HL-60 (cell line): Measurements from ENCODE around the gene POLR3E.

ENCODE experiments used
- DNase-seq, 2 experiments: peaks; one replicate each; pipeline ENCODE4 v3.0.0-alpha.2; 2010 to 2020; ENCODE audit warnings: low read depth in 1 of 2, low spot score in 1 of 2
- H3K27ac ChIP-seq: fragments of 250-450 bp; sonication (Bioruptor Pico); replicated peaks from 2 replicates; pipeline ENCODE4 v1.5.1; 2020; ENCODE audit warnings: mild to moderate bottlenecking, moderate library complexity
- H3K27me3 ChIP-seq: fragments of 250-450 bp; sonication (Bioruptor Pico); 2 replicates; pipeline ENCODE4 v1.5.1; 2021; ENCODE audit warnings: mild to moderate bottlenecking, moderate library complexity; ENCODE audit not compliant: insufficient read depth, poor library complexity, severe bottlenecking
- H3K4me3 ChIP-seq: replicated peaks from 2 replicates; pipeline ENCODE4 v1.5.1; 2011; ENCODE audit warnings: mild to moderate bottlenecking, control low read depth, low read length; ENCODE audit not compliant: insufficient read depth
- GABPA ChIP-seq: IDR thresholded peaks from 2 replicates; pipeline ENCODE4 v1.6.1; 2012; ENCODE audit warnings: low read depth
- POLR2AphosphoS5 ChIP-seq: IDR thresholded peaks from 2 replicates; pipeline ENCODE4 v1.6.1; 2012; ENCODE audit warnings: low read depth
- SPI1 ChIP-seq: IDR thresholded peaks from 2 replicates; pipeline ENCODE4 v1.6.1; 2012; ENCODE audit warnings: low read depth, mild to moderate bottlenecking, borderline replicate concordance
- TF ChIP-seq, protein P1 (sequence below): IDR thresholded peaks from one replicate; pipeline ENCODE4 v1.5.1; 2011; ENCODE audit warnings: low read length, control low read depth, inconsistent platforms; ENCODE audit not compliant: insufficient read depth
- TF ChIP-seq, protein P2 (sequence below): IDR thresholded peaks from 2 replicates; pipeline ENCODE4 v1.6.1; 2012; ENCODE audit warnings: low read depth; ENCODE audit not compliant: insufficient replicate concordance

Gene POLR3E

DNA sequence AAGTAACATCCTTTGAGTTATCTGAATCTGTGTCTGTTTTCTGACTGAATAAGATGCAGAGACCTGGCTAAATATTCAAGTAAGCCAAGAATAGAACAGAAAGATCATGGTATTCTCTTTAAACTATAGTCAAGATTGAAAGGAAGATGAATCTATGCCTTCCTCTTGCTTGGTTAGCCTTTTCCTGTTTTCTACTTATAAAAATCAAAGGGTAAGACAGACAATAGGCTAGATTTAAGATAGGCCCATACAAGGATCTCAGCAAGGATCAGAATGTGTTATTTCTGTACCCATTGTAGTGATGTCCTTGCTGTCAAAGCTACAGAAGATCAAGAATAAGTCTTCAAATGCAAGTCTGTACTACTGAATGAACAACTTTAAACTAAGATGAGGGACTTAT is 84.2 kb downstream of the POLR3E start:
- H3K27me3 ChIP-seq = no peaks in the 10 kb centered on the region
- no peak overlapping the region for H3K27ac ChIP-seq
- TF ChIP-seq SPI1 (no peak), POLR2AphosphoS5 (no peak), GABPA (no peak)
- TF ChIP-seq, protein P1, sequence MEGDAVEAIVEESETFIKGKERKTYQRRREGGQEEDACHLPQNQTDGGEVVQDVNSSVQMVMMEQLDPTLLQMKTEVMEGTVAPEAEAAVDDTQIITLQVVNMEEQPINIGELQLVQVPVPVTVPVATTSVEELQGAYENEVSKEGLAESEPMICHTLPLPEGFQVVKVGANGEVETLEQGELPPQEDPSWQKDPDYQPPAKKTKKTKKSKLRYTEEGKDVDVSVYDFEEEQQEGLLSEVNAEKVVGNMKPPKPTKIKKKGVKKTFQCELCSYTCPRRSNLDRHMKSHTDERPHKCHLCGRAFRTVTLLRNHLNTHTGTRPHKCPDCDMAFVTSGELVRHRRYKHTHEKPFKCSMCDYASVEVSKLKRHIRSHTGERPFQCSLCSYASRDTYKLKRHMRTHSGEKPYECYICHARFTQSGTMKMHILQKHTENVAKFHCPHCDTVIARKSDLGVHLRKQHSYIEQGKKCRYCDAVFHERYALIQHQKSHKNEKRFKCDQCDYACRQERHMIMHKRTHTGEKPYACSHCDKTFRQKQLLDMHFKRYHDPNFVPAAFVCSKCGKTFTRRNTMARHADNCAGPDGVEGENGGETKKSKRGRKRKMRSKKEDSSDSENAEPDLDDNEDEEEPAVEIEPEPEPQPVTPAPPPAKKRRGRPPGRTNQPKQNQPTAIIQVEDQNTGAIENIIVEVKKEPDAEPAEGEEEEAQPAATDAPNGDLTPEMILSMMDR = no peak
- TF ChIP-seq, protein P2, sequence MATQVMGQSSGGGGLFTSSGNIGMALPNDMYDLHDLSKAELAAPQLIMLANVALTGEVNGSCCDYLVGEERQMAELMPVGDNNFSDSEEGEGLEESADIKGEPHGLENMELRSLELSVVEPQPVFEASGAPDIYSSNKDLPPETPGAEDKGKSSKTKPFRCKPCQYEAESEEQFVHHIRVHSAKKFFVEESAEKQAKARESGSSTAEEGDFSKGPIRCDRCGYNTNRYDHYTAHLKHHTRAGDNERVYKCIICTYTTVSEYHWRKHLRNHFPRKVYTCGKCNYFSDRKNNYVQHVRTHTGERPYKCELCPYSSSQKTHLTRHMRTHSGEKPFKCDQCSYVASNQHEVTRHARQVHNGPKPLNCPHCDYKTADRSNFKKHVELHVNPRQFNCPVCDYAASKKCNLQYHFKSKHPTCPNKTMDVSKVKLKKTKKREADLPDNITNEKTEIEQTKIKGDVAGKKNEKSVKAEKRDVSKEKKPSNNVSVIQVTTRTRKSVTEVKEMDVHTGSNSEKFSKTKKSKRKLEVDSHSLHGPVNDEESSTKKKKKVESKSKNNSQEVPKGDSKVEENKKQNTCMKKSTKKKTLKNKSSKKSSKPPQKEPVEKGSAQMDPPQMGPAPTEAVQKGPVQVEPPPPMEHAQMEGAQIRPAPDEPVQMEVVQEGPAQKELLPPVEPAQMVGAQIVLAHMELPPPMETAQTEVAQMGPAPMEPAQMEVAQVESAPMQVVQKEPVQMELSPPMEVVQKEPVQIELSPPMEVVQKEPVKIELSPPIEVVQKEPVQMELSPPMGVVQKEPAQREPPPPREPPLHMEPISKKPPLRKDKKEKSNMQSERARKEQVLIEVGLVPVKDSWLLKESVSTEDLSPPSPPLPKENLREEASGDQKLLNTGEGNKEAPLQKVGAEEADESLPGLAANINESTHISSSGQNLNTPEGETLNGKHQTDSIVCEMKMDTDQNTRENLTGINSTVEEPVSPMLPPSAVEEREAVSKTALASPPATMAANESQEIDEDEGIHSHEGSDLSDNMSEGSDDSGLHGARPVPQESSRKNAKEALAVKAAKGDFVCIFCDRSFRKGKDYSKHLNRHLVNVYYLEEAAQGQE = no peak
- H3K4me3 ChIP-seq = no peak overlapping the region
- DNase-seq = no peak

DNA sequence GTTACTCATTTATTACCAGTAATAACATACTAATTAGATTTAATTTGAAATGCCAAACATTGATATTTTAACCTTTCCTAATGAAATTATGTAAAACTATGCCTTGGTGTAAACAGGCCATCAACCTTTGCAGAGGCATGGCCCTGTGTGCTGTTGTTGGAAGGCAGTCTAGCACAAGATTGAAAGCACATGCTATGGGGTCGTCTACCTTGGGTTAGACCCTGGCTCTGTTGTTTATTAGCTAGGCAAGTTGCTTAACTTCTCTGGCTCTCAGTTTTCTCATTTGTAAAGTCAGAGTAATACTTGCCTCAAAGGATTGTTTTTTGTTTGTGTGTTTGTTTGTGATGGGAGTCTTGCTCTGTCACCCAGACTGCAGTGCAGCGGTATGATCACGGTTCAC is 86.6 kb downstream of the POLR3E start:
- H3K4me3 ChIP-seq = no peak overlapping the region
- H3K27me3 ChIP-seq = no peaks in the 10 kb centered on the region
- TF ChIP-seq, protein P2 = no peak
- TF ChIP-seq POLR2AphosphoS5 (no peak), SPI1 (no peak), GABPA (no peak)
- TF ChIP-seq, protein P1 = no peak
- no peak for DNase-seq
- H3K27ac ChIP-seq = no peak overlapping the region
